Measurements from ENCODE around the gene EXOC3L1. TPM values are rescaled to one million over a fixed set of nuclear protein-coding genes. Genes with fewer than 3 reads are reported as not detected.

Gene EXOC3L1
- total and polyA plus RNA-seq, 2 of the 4 experiments (the other 2 are of a cell fraction) = not detected

DNA sequence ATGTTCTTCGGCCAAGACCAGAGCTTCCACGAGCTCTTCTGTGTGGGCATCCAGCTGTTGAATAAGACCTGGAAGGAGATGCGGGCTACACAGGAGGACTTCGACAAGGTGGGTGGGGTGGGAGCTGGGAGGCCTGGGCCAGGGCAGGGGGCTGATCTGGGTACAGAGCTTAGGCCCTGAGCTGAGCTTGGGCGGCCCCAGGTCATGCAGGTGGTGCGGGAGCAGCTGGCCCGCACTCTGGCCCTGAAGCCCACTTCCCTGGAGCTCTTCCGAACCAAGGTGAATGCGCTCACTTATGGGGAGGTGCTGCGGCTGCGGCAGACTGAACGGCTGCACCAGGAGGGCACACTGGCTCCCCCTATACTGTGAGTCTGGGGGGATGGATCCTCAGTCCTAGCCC is 12.5 kb upstream of the EXOC3L1 start:
- H3K4me2 ChIP-seq (ENCODE audit: low read depth, low read length) = no peak overlapping the region
- H2BK15ac ChIP-seq (ENCODE audit: low read depth, low read length) = no peak overlapping the region
- no peak overlapping the region for H4K91ac ChIP-seq (ENCODE audit: insufficient read depth, low read depth, low read length)
- H4K20me1 ChIP-seq (ENCODE audit: insufficient read depth, low read length) = 0 out of 2 replicates have a peak, but pooled peaks cover 2% of the 10 kb centered on the region
- no peak overlapping the region for H2AFZ ChIP-seq (replicated peaks; ENCODE audit: low read length, poor library complexity)
- H3K9ac ChIP-seq (ENCODE audit: low read depth, low read length) = no peak overlapping the region
- dilution Hi-C loops (cut with HindIII; ENCODE audit: low sequenced_read_pairs, unreplicated experiment) = no loop called here
- no peak overlapping the region for H4K8ac ChIP-seq (ENCODE audit: low read depth in 2 of 2, low read length in 2 of 2)
- H3K56ac ChIP-seq (ENCODE audit: extremely low read depth, insufficient read depth, low read length) = no peak overlapping the region
- H2BK5ac ChIP-seq (ENCODE audit: low read depth, low read length, poor library complexity, severe bottlenecking) = no peak overlapping the region
- H2AK5ac ChIP-seq (ENCODE audit: low read depth, low read length) = no peak overlapping the region
- no peak overlapping the region for H2BK120ac ChIP-seq (ENCODE audit: low read depth, low read length)
- peaks cover 0 to 1% of the 10 kb centered on the region in 2 experiments; a peak in 1 of 4 replicates for H3K79me1 ChIP-seq (ENCODE audit: low read depth in 1 of 2, low read length in 2 of 2)
- no peak overlapping the region for H3K4ac ChIP-seq (ENCODE audit: low read depth, low read length)
- TF ChIP-seq MAZ (IDR thresholded peaks at IDR 0.05; ENCODE audit: borderline replicate concordance, low read depth, low read length) (no peak), RAD21 (IDR thresholded peaks at IDR 0.05; ENCODE audit: low read length) (no peak)
- no peak overlapping the region for H4K5ac ChIP-seq (ENCODE audit: low read depth, low read length)
- H3K4me1 ChIP-seq (ENCODE audit: control insufficient read depth, insufficient read depth, low read length) = no peaks in the 10 kb centered on the region; the same call in 1 of the 2 replicates
- ChIA-PET CTCF (interaction anchor here (0.6 kb wide), 1 partner anchor 793 kb away, joined by 3 read pairs; no protein-coding TSS in a partner anchor), POLR2A (ENCODE audit: unreplicated experiment) (interaction anchor here (0.5 kb wide), 1 partner anchor 219 kb away, joined by 8 read pairs; no protein-coding TSS in a partner anchor)
- no peaks in the 10 kb centered on the region for H3K27me3 ChIP-seq (ENCODE audit: control insufficient read depth, insufficient read depth, low read length)
- H2AK9ac ChIP-seq (replicated peaks; ENCODE audit: low read depth, low read length, poor library complexity) = no peak overlapping the region
- no peak overlapping the region for H3K4me3 ChIP-seq (ENCODE audit: insufficient read depth, low read depth, low read length)
- no peak overlapping the region for H3K18ac ChIP-seq (ENCODE audit: low read depth, low read length)
- H3K36me3 ChIP-seq (ENCODE audit: control insufficient read depth, insufficient read depth, low read length) = peaks cover 39% of the 10 kb centered on the region
- in situ Hi-C loops (cut with MboI; ENCODE audit: low sequenced_read_pairs) = no loop called here
- H3K27ac ChIP-seq (ENCODE audit: insufficient read depth, low read length) = no peak overlapping the region
- BruUV-seq (replicated peaks) = no TSS peak
- DNase-seq (no peak), ATAC-seq (ENCODE audit: low read depth) (no peak)
- H3K9me1 ChIP-seq (ENCODE audit: insufficient read depth, low read length) = peaks cover 4% of the 10 kb centered on the region; the same call in 1 of the 2 replicates
- H3K14ac ChIP-seq (replicated peaks; ENCODE audit: low read depth, low read length) = no peak overlapping the region
- intact Hi-C loops (cut with micrococcal nuclease) = no loop called here
- no peak overlapping the region for H2BK20ac ChIP-seq (ENCODE audit: low read depth, low read length)
- WGBS, 2 experiments (ENCODE audit: extremely low coverage in 2 of 2, insufficient read length in 1 of 2) = 94% methylated on average over 2 of the region's 12 CpGs; no CpG with 5 or more reads in 1 of the 2 experiments
- H3K23ac ChIP-seq (ENCODE audit: low read depth, low read length) = no peak overlapping the region
- H3K9me3 ChIP-seq (ENCODE audit: control insufficient read depth, insufficient read depth, low read length) = no peaks in the 10 kb centered on the region
